Measurements from ENCODE around the gene SPDYE9.
"Not testable (repeated sequence)": the region's sequence is repeated elsewhere in the genome, so short reads cannot be mapped to it uniquely, and the experiment has no call there.

SPDYE9 gene, protein sequence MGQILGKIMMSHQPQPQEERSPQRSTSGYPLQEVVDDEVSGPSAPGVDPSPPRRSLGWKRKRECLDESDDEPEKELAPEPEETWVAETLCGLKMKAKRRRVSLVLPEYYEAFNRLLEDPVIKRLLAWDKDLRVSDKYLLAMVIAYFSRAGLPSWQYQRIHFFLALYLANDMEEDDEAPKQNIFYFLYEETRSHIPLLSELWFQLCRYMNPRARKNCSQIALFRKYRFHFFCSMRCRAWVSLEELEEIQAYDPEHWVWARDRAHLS
- total RNA-seq, result 0 reads per million in 4 donors

DNA sequence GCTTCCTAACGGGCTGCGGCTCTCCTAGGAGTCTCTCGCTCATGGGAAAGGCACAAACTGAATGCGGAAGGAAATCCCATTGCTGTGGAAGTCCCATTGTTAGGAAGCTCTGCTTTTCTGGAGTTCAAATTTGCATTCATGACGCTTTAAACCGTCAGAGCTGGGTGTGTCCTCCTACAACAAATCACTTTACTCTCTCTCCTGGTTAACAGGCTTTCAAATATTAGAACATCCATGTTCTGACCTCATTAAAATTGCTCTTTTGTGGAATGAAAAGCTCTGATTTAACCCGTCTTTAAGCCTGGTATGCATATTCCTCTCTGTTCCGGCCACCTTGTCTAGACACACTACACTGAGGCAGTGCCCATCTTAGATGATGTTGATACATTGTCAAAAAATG is at the start of gene SPDYE9:
TSS of gene SPDYE9 (minus strand) at position 101 of the 400 bp plus-strand sequence. CDS start 1,800 bp downstream, outside the sequence.
- DNase-seq, result not testable (repeated sequence)

DNA sequence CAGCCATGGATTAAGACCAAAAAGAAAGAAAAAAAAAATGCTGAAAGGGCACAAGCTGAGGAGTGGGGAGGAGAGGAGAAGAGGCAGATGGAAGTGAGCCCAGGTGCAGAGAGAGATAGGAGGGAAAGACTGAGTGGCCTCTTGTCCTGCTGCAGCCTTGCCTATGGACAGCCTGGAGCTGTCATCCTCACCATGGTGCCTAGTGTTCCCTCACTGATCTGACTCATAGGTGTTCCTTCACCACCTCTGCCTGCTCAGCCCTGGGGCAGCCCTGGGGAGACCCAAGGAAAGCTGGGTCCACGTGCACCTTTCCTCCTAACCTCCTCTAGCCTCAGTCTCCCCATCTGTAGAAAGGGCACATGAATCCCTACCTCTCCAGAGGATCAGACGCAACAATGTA is 49.0 kb upstream of the SPDYE9 start:
- not testable (repeated sequence) for DNase-seq

DNA sequence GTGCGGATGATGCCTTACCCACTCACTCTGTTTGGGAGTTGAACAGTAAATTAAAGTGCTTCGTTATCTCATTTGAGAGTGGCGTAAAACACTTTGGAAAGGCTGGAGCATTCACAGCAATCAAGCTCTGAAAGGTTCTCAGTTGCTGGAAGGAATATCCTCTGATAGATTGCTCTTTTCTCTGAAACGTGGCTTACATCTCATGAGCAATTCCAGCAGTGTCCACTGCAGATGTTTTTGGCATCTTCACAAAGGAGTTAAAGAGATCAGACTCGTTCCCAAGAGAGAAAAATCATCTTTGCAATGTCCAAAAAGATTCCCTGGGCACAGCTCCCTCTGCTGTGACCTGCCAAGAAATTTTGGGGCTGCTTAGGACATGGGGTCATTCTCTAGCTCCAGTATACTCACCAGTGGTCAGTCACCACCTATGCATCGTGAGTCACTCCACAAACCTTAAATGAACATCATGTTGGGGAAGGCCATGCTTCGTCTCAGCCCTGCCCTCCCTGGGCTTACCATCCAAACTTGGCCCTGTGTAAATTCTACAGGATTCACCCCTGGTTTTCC is 46.9 kb upstream of the SPDYE9 start:
- not testable (repeated sequence) for DNase-seq

DNA sequence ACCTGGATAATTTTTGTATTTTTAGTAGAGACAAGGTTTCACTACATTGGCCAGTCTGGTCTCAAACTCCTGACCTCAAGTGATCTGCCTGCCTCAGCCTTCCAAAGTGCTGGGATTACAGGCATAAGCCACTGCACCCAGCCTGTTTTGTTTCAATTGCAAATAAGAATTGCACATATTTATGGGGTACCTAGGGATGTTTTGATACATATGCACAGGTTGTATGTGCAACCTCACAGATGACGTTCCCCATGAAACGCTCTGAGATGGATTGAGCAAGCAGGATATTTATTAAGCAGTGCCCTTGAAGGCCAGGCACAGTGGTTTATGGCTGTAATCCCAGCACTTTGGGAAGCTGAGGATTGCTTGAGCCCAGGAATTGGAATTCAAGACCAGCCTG is 44.8 kb upstream of the SPDYE9 start:
- DNase-seq, result not testable (repeated sequence)

DNA sequence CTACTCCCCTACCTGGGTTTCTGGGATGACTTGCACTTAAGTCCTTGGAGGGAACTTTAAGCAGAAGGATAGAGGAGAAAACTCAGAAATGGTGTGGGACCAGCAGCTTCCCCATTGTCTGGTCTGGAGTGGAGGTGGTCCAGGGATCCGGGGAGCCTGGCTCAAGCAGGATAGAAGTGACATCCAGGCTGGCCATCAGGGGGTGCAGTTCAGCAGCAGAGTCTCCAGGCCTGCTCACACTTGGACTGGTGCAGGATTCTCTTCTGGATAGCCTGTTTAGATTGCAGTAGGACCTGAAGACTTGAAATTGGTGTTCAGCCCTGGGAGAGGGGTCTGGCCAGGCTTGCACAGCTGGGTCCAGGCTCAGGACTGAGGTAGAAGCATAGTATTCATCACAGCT is 38.3 kb upstream of the SPDYE9 start:
- DNase-seq, result not testable (repeated sequence)

DNA sequence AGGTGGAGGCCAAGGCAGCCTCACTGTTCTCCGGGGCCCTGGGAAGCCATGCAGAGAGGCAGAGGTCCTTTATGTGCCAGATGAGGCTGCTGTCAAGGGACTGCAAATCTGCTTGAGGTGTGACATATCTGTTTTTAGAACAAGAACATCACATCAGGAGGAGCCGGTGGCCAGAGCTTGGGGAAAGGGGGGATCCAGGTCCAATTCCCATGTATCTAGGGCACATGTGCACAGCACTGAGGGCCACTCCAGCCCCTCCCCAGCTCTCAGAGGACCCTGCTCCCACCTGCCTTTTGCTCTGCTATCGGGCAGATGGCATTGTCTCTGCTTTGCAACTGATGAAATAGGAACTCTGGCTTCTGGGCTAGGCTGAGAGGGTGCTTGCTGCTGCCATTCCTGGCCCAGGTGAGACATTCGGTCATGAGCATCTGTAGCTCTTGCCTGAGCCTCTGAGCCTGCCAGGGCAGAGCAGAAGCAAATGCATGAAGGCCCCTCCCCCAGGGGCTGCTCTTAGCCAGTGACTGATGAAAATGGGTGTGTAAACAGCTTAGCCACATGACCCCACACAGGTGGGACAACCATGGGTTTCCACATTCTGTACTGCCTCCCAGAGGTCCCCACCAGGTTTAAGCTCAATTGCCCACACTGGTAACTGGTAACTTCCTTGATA is 37.1 kb upstream of the SPDYE9 start:
- not testable (repeated sequence) for DNase-seq

DNA sequence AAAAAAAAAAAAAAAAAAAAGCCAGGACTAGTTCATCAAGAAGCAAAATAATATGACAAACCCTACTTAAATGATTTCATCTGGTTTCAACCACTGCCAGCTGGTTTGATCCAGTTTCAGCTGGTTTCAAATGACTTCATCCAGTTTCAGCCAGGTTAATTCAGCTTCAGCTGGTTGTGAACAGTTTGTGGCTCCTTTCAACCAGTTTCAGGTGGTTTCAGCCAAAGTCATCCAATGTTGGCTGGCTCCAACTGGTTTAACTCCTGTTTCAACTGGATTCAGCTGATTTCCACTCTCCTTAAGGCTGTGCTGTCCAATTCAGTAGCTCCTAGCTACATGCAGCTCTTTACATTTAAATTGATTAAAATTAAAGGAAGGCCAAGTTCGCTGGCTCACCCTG is 32.3 kb upstream of the SPDYE9 start:
- DNase-seq, result not testable (repeated sequence)

DNA sequence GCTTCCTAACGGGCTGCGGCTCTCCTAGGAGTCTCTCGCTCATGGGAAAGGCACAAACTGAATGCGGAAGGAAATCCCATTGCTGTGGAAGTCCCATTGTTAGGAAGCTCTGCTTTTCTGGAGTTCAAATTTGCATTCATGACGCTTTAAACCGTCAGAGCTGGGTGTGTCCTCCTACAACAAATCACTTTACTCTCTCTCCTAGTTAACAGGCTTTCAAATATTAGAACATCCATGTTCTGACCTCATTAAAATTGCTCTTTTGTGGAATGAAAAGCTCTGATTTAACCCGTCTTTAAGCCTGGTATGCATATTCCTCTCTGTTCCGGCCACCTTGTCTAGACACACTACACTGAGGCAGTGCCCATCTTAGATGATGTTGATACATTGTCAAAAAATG is 28.0 kb downstream of the SPDYE9 start, which contains the start of gene SPDYE11:
TSS of gene SPDYE11 (minus strand) at position 101 of the 400 bp plus-strand sequence. CDS start 1,800 bp downstream, outside the sequence.
- DNase-seq, result not testable (repeated sequence)

DNA sequence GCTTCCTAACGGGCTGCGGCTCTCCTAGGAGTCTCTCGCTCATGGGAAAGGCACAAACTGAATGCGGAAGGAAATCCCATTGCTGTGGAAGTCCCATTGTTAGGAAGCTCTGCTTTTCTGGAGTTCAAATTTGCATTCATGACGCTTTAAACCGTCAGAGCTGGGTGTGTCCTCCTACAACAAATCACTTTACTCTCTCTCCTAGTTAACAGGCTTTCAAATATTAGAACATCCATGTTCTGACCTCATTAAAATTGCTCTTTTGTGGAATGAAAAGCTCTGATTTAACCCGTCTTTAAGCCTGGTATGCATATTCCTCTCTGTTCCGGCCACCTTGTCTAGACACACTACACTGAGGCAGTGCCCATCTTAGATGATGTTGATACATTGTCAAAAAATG is 56.2 kb downstream of the SPDYE9 start, which contains the start of gene SPDYE8:
TSS of gene SPDYE8 (minus strand) at position 101 of the 400 bp plus-strand sequence. CDS start 1,800 bp downstream, outside the sequence.
- not testable (repeated sequence) for DNase-seq
